ENCODE results near the gene GGA1. TPM values are rescaled to one million over a fixed set of nuclear protein-coding genes. Genes with fewer than 3 reads are reported as not detected.
"Not testable (repeated sequence)": the region's sequence is repeated elsewhere in the genome, so short reads cannot be mapped to it uniquely, and the experiment has no call there.

GGA1 gene
- total and polyA plus RNA-seq, 9 donors = 27.4 to 46.8 (median 36.6) TPM

DNA sequence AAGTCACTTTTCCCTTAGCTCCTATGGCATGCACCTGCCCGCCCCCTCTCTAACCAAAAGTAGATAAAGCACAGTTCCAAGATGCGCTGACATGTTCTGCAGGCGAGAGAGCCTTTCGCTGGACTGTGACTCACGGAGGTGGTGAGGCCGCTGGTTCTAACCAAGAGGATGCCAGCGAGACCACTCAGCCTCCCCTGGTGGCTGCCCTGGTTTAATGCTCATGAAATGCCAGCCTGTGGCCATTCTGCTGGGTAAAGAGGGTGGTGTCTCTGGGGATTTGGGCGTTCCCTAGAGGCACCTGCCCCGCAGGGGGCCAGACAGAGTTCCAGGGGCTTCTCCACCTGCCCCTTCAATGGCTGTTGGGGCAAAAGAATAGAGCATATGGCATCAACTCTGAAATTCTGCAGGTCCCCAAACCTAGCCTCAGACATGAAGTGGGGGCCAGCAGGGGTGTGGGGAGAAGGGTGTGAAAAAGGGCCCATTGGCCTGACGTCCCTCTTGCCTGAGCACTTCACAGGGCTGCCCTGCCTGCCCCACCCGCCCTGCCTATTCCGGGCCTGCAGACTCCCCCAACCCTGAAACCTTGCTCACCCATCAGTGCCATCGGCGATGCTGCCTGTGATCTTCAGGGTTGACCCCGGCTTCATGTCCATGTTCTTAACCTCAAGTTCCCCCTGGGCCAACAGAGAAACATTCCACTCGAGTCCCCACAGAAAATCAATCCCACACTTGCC lies 37.2 kb upstream of the GGA1 start:
- no peaks in the 10 kb centered on the region for H3K9me3 ChIP-seq (replicated peaks; ENCODE audit: control insufficient read depth, low read depth, low read length)
- H3K4me1 ChIP-seq (ENCODE audit: control insufficient read depth, insufficient read depth, low read length) = peaks cover 12% of the 10 kb centered on the region
- H3K36me3 ChIP-seq (ENCODE audit: control insufficient read depth, insufficient read depth, low read length) = peaks cover 36% of the 10 kb centered on the region
- no peak for DNase-seq
- no peaks in the 10 kb centered on the region for H3K27me3 ChIP-seq (ENCODE audit: control insufficient read depth, insufficient read depth, low read length)
- no peak overlapping the region for H3K27ac ChIP-seq (ENCODE audit: low read length)
- H3K4me3 ChIP-seq (ENCODE audit: low read length) = no peak overlapping the region
- 71% methylated on average over 15 of the region's 16 CpGs for WGBS (ENCODE audit: insufficient coverage)

DNA sequence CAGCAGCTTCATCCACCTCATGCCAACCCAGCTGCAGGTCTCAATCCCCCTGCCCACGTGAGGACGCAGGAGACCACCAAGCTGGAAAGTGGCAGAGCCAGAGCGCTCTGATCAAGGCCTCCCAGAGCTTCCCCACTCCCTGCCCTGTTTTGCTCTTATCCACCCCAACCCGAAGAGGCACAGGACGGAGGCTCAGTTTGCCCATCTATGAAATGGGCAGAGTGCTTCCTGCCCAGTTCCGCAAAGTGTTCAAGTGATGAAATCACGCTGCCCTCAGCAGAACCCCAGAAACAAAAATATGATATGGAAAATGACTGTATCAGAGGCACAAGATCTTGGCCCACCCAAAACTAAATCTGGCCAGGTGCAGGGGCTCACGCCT lies 36.7 kb upstream of the GGA1 start:
- no peak overlapping the region for H3K27ac ChIP-seq (ENCODE audit: low read length)
- H3K27me3 ChIP-seq (ENCODE audit: control insufficient read depth, insufficient read depth, low read length) = no peaks in the 10 kb centered on the region
- DNase-seq = no peak
- H3K4me3 ChIP-seq (ENCODE audit: low read length) = no peak overlapping the region
- H3K9me3 ChIP-seq (replicated peaks; ENCODE audit: control insufficient read depth, low read depth, low read length) = no peaks in the 10 kb centered on the region
- peaks cover 7% of the 10 kb centered on the region for H3K4me1 ChIP-seq (ENCODE audit: control insufficient read depth, insufficient read depth, low read length)
- H3K36me3 ChIP-seq (ENCODE audit: control insufficient read depth, insufficient read depth, low read length) = peaks cover 30% of the 10 kb centered on the region
- WGBS (ENCODE audit: insufficient coverage) = 94% methylated on average over 5 of the region's 8 CpGs

- no peak overlapping the region for H3K27ac ChIP-seq (ENCODE audit: low read length)
- H3K27me3 ChIP-seq (ENCODE audit: control insufficient read depth, insufficient read depth, low read length) = no peaks in the 10 kb centered on the region
- DNase-seq = no peak
- H3K36me3 ChIP-seq (ENCODE audit: control insufficient read depth, insufficient read depth, low read length) = peaks cover 3% of the 10 kb centered on the region
- H3K4me3 ChIP-seq (ENCODE audit: low read length) = no peak overlapping the region
- WGBS (ENCODE audit: insufficient coverage) = 92% methylated on average over 6 of the region's 10 CpGs
- no peaks in the 10 kb centered on the region for H3K4me1 ChIP-seq (ENCODE audit: control insufficient read depth, insufficient read depth, low read length)
- no peaks in the 10 kb centered on the region for H3K9me3 ChIP-seq (replicated peaks; ENCODE audit: control insufficient read depth, low read depth, low read length)
These were observed 33.1 kb upstream of the GGA1 start for GRCh38 chr22:37575490-37576003.

GRCh38 chr22:37578002-37578401 lies 30.6 kb upstream of the GGA1 start:
- DNase-seq = no peak
- Histone ChIP-seq H3K27me3 (ENCODE audit: control insufficient read depth, insufficient read depth, low read length) (no peaks in the 10 kb centered on the region), H3K9me3 (replicated peaks; ENCODE audit: control insufficient read depth, low read depth, low read length) (no peaks in the 10 kb centered on the region), H3K4me1 (ENCODE audit: control insufficient read depth, insufficient read depth, low read length) (peaks cover 3% of the 10 kb centered on the region), H3K36me3 (ENCODE audit: control insufficient read depth, insufficient read depth, low read length) (peaks cover 3% of the 10 kb centered on the region), H3K4me3 (ENCODE audit: low read length) (no peak overlapping the region), H3K27ac (ENCODE audit: low read length) (no peak overlapping the region)
- 86% methylated on average over 3 of the region's 5 CpGs for WGBS (ENCODE audit: insufficient coverage)

DNA sequence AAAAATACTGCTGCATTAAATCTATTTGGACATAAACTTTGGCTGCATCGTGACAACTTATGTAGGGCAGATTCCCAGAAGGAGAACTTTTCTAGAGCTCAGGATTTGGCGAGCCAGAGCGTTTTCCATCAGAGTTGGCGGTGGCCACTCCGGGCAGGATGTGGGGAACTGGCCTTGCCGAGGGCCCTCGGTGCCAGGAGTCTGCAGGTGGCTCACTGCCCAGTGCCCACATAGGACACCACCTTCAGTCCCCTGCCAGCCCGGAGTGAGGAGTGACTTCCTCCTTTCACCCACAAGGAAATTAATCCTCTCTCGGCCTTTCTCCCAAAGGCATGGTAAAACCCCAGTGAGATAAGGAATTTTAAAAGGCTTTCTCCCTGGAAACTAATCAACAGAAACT lies 27.1 kb upstream of the GGA1 start:
- Histone ChIP-seq H3K27ac (ENCODE audit: low read length) (no peak overlapping the region), H3K4me3 (ENCODE audit: low read length) (no peak overlapping the region)

GRCh38 chr22:37582526-37582925 lies 26.1 kb upstream of the GGA1 start:
- no peak for DNase-seq
- Histone ChIP-seq H3K4me3 (ENCODE audit: low read length) (no peak overlapping the region), H3K27me3 (ENCODE audit: control insufficient read depth, insufficient read depth, low read length) (no peaks in the 10 kb centered on the region), H3K4me1 (ENCODE audit: control insufficient read depth, insufficient read depth, low read length) (peaks cover 3% of the 10 kb centered on the region), H3K9me3 (replicated peaks; ENCODE audit: control insufficient read depth, low read depth, low read length) (no peaks in the 10 kb centered on the region), H3K27ac (ENCODE audit: low read length) (no peak overlapping the region), H3K36me3 (ENCODE audit: control insufficient read depth, insufficient read depth, low read length) (peaks cover 3% of the 10 kb centered on the region)
- WGBS (ENCODE audit: insufficient coverage) = 92% methylated on average over 2 of the region's 4 CpGs

More for the DNA sequence above, 27.1 kb upstream of the GGA1 start:
- Histone ChIP-seq H3K4me1 (ENCODE audit: control insufficient read depth, insufficient read depth, low read length) (peaks cover 3% of the 10 kb centered on the region), H3K27me3 (ENCODE audit: control insufficient read depth, insufficient read depth, low read length) (no peaks in the 10 kb centered on the region), H3K9me3 (replicated peaks; ENCODE audit: control insufficient read depth, low read depth, low read length) (no peaks in the 10 kb centered on the region), H3K36me3 (ENCODE audit: control insufficient read depth, insufficient read depth, low read length) (peaks cover 3% of the 10 kb centered on the region)
- peak; percentile 79 for DNase-seq
- 5% methylated on average over 7 of the region's 9 CpGs for WGBS (ENCODE audit: insufficient coverage)

DNA sequence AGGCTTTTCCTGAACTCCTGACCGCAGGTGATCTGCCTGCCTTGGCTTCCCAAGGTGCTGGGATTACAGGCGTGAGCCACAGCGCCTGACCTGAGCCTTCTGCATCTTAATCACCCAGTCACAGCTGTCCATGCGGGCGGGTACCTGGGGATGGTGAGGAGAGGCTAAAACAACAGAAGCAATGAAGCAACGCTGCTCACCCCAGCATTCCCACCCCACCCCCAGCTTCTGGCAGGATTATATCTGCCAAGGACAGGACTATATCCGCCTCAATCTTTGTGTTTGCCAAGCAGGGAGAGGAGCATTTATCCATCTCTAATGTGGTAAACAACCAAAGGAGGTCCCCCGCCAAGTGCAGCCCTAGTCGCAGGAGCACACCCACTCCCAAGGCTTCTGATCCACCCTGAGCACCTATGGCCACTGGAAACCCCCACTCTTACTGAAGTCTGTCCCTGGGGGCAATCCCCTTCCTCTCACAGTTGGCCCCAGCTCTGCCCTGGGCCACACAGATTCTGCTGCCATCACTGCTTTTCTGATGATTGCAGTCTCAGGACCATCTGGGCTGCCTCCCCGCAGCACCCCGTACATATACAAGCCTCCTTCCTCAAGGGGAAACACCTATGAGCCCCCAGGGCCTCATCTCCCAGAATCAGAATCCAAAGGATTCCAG lies 20.0 kb upstream of the GGA1 start:
- Histone ChIP-seq H3K27me3 (ENCODE audit: control insufficient read depth, insufficient read depth, low read length) (no peaks in the 10 kb centered on the region), H3K4me1 (ENCODE audit: control insufficient read depth, insufficient read depth, low read length) (peaks cover 19% of the 10 kb centered on the region), H3K9me3 (replicated peaks; ENCODE audit: control insufficient read depth, low read depth, low read length) (no peaks in the 10 kb centered on the region), H3K27ac (ENCODE audit: low read length) (no peak overlapping the region), H3K36me3 (ENCODE audit: control insufficient read depth, insufficient read depth, low read length) (no peaks in the 10 kb centered on the region), H3K4me3 (ENCODE audit: low read length) (no peak overlapping the region)
- 57% methylated on average over 3 of the region's 11 CpGs for WGBS (ENCODE audit: insufficient coverage)
- DNase-seq = no peak

DNA sequence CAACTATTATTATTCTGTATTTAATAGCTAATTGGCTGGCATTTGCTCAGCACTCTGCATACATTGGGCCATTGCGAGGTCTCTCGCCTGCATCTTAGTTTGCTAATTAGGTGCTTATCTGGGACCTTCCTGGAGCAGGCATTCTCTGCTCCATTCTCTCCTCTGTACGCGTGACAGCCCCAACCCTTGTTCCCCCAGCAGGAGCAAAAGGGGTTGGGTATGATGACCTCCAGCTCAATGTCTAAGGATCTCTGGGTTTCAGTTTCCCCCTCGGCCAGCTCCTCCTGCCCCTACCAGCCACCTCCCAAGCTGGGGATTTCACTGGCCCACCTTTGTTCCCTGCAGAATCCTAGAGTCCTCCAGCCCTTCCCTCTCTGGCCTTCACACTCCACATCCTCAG lies 19.0 kb upstream of the GGA1 start:
- H3K9me3 ChIP-seq (replicated peaks; ENCODE audit: control insufficient read depth, low read depth, low read length) = no peaks in the 10 kb centered on the region
- H3K27me3 ChIP-seq (ENCODE audit: control insufficient read depth, insufficient read depth, low read length) = no peaks in the 10 kb centered on the region
- 74% methylated on average over 3 of the region's 5 CpGs for WGBS (ENCODE audit: insufficient coverage)
- no peak overlapping the region for H3K4me3 ChIP-seq (ENCODE audit: low read length)
- H3K36me3 ChIP-seq (ENCODE audit: control insufficient read depth, insufficient read depth, low read length) = no peaks in the 10 kb centered on the region
- H3K27ac ChIP-seq (ENCODE audit: low read length) = peak overlapping the region; percentile 47
- no peak for DNase-seq
- peaks cover 19% of the 10 kb centered on the region for H3K4me1 ChIP-seq (ENCODE audit: control insufficient read depth, insufficient read depth, low read length)

- H3K4me1 ChIP-seq (ENCODE audit: control insufficient read depth, insufficient read depth, low read length) = peaks cover 19% of the 10 kb centered on the region
- not testable (repeated sequence) for H3K36me3 ChIP-seq (ENCODE audit: control insufficient read depth, insufficient read depth, low read length); H3K27ac ChIP-seq (ENCODE audit: low read length); H3K27me3 ChIP-seq (ENCODE audit: control insufficient read depth, insufficient read depth, low read length); H3K4me3 ChIP-seq (ENCODE audit: low read length); DNase-seq; H3K9me3 ChIP-seq (replicated peaks; ENCODE audit: control insufficient read depth, low read depth, low read length)
- no CpG with 5 or more reads among the region's 6 CpGs for WGBS (ENCODE audit: insufficient coverage)
These were observed 17.6 kb upstream of the GGA1 start for GRCh38 chr22:37591081-37591480.

- WGBS (ENCODE audit: insufficient coverage) = 84% methylated on average over 5 of the region's 12 CpGs
- Histone ChIP-seq H3K9me3 (replicated peaks; ENCODE audit: control insufficient read depth, low read depth, low read length) (no peaks in the 10 kb centered on the region), H3K27ac (ENCODE audit: low read length) (no peak overlapping the region), H3K27me3 (ENCODE audit: control insufficient read depth, insufficient read depth, low read length) (no peaks in the 10 kb centered on the region), H3K36me3 (ENCODE audit: control insufficient read depth, insufficient read depth, low read length) (no peaks in the 10 kb centered on the region), H3K4me1 (ENCODE audit: control insufficient read depth, insufficient read depth, low read length) (peaks cover 19% of the 10 kb centered on the region), H3K4me3 (ENCODE audit: low read length) (no peak overlapping the region)
- DNase-seq = no peak
These were observed 16.7 kb upstream of the GGA1 start for GRCh38 chr22:37591823-37592404.
